ENCODE results near the gene ATXN1. TPM values are rescaled to one million over a fixed set of nuclear protein-coding genes. Genes with fewer than 3 reads are reported as not detected.

ATXN1 gene
- total and polyA plus RNA-seq, 2 experiments from 2014 or later = 4.8 to 9.1 TPM

DNA sequence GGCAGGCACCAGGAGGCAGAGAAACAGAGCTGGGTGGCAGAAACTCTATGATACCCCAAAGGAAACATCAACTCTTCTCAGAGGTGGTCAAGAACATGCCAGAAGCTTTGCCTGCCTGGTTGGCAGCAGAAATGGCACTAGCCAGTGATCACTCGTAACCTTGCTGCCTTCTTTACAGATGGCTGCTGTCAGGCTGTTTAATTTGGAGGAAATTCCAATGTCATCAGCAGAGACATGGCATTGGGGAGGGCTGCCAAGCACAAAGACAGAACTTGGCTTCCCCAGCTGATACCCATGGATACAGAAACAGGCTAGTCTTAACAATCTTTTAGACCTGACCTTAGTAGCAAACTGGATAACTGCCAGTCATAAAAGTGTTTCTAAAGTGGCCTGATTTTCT lies 369.2 kb downstream of the ATXN1 start:
- Mint-ChIP-seq H3K27me3 (ENCODE audit: insufficient read depth, low read depth, poor library complexity) (no peaks in the 10 kb centered on the region), H3K36me3 (ENCODE audit: low read depth) (no peaks in the 10 kb centered on the region), H3K27ac (no peak overlapping the region), H3K4me1 (no peaks in the 10 kb centered on the region), H3K9me3 (no peaks in the 10 kb centered on the region), H3K4me3 (no peak overlapping the region)
- Histone ChIP-seq H3K27ac (ENCODE audit: low read depth) (no peak overlapping the region), H3K4me2 (no peak overlapping the region), H3F3A (replicated peaks; ENCODE audit: low read depth) (no peaks in the 10 kb centered on the region), H3K4me1 (ENCODE audit: insufficient read depth) (no peaks in the 10 kb centered on the region), H4K20me1 (replicated peaks; ENCODE audit: insufficient read depth) (no peaks in the 10 kb centered on the region), H3K27me3 (ENCODE audit: insufficient read depth) (no peaks in the 10 kb centered on the region), H3K4me3 (no peak overlapping the region), H3K79me2 (replicated peaks; ENCODE audit: insufficient read depth) (no peaks in the 10 kb centered on the region), H3K9me2 (ENCODE audit: insufficient read depth) (no peaks in the 10 kb centered on the region), H3K36me3 (ENCODE audit: insufficient read depth) (no peaks in the 10 kb centered on the region), H2AFZ (no peak overlapping the region)
- no peak for ATAC-seq
- TF ChIP-seq CREB1 (CRISPR knock-in tag; IDR thresholded peaks at IDR 0.05; ENCODE audit: low read depth) = no peak
- no peak for TF ChIP-seq ZNF114 (CRISPR knock-in tag; IDR thresholded peaks at IDR 0.05)
- no peak for TF ChIP-seq JUNB (IDR thresholded peaks at IDR 0.05; ENCODE audit: unreplicated experiment)
- no peak for TF ChIP-seq STAT1 (IDR thresholded peaks at IDR 0.05; ENCODE audit: unreplicated experiment)
- TF ChIP-seq, protein P1, sequence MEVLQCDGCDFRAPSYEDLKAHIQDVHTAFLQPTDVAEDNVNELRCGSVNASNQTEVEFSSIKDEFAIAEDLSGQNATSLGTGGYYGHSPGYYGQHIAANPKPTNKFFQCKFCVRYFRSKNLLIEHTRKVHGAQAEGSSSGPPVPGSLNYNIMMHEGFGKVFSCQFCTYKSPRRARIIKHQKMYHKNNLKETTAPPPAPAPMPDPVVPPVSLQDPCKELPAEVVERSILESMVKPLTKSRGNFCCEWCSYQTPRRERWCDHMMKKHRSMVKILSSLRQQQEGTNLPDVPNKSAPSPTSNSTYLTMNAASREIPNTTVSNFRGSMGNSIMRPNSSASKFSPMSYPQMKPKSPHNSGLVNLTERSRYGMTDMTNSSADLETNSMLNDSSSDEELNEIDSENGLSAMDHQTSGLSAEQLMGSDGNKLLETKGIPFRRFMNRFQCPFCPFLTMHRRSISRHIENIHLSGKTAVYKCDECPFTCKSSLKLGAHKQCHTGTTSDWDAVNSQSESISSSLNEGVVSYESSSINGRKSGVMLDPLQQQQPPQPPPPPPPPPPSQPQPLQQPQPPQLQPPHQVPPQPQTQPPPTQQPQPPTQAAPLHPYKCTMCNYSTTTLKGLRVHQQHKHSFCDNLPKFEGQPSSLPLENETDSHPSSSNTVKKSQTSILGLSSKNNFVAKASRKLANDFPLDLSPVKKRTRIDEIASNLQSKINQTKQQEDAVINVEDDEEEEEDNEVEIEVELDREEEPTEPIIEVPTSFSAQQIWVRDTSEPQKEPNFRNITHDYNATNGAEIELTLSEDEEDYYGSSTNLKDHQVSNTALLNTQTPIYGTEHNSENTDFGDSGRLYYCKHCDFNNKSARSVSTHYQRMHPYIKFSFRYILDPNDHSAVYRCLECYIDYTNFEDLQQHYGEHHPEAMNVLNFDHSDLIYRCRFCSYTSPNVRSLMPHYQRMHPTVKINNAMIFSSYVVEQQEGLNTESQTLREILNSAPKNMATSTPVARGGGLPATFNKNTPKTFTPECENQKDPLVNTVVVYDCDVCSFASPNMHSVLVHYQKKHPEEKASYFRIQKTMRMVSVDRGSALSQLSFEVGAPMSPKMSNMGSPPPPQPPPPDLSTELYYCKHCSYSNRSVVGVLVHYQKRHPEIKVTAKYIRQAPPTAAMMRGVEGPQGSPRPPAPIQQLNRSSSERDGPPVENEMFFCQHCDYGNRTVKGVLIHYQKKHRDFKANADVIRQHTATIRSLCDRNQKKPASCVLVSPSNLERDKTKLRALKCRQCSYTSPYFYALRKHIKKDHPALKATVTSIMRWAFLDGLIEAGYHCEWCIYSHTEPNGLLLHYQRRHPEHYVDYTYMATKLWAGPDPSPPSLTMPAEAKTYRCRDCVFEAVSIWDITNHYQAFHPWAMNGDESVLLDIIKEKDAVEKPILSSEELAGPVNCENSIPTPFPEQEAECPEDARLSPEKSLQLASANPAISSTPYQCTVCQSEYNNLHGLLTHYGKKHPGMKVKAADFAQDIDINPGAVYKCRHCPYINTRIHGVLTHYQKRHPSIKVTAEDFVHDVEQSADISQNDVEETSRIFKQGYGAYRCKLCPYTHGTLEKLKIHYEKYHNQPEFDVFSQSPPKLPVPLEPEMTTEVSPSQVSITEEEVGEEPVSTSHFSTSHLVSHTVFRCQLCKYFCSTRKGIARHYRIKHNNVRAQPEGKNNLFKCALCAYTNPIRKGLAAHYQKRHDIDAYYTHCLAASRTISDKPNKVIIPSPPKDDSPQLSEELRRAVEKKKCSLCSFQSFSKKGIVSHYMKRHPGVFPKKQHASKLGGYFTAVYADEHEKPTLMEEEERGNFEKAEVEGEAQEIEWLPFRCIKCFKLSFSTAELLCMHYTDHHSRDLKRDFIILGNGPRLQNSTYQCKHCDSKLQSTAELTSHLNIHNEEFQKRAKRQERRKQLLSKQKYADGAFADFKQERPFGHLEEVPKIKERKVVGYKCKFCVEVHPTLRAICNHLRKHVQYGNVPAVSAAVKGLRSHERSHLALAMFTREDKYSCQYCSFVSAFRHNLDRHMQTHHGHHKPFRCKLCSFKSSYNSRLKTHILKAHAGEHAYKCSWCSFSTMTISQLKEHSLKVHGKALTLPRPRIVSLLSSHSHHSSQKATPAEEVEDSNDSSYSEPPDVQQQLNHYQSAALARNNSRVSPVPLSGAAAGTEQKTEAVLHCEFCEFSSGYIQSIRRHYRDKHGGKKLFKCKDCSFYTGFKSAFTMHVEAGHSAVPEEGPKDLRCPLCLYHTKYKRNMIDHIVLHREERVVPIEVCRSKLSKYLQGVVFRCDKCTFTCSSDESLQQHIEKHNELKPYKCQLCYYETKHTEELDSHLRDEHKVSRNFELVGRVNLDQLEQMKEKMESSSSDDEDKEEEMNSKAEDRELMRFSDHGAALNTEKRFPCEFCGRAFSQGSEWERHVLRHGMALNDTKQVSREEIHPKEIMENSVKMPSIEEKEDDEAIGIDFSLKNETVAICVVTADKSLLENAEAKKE (CRISPR knock-in tag; IDR thresholded peaks at IDR 0.05) = no peak
- TF ChIP-seq, protein P2, sequence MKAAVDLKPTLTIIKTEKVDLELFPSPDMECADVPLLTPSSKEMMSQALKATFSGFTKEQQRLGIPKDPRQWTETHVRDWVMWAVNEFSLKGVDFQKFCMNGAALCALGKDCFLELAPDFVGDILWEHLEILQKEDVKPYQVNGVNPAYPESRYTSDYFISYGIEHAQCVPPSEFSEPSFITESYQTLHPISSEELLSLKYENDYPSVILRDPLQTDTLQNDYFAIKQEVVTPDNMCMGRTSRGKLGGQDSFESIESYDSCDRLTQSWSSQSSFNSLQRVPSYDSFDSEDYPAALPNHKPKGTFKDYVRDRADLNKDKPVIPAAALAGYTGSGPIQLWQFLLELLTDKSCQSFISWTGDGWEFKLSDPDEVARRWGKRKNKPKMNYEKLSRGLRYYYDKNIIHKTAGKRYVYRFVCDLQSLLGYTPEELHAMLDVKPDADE (IDR thresholded peaks at IDR 0.05) = no peak
- TF ChIP-seq, protein P3, sequence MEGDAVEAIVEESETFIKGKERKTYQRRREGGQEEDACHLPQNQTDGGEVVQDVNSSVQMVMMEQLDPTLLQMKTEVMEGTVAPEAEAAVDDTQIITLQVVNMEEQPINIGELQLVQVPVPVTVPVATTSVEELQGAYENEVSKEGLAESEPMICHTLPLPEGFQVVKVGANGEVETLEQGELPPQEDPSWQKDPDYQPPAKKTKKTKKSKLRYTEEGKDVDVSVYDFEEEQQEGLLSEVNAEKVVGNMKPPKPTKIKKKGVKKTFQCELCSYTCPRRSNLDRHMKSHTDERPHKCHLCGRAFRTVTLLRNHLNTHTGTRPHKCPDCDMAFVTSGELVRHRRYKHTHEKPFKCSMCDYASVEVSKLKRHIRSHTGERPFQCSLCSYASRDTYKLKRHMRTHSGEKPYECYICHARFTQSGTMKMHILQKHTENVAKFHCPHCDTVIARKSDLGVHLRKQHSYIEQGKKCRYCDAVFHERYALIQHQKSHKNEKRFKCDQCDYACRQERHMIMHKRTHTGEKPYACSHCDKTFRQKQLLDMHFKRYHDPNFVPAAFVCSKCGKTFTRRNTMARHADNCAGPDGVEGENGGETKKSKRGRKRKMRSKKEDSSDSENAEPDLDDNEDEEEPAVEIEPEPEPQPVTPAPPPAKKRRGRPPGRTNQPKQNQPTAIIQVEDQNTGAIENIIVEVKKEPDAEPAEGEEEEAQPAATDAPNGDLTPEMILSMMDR (conservative IDR thresholded peaks at IDR 0.05; ENCODE audit: low read depth in 2 of 2) = no peak
- no peak for TF ChIP-seq EZH2 (IDR thresholded peaks at IDR 0.05; ENCODE audit: low read depth, unreplicated experiment)
- TF ChIP-seq ZNF331 (CRISPR knock-in tag; IDR thresholded peaks at IDR 0.05; ENCODE audit: low read depth) = no peak
- TF ChIP-seq EZH2phosphoT487 (IDR thresholded peaks at IDR 0.05; ENCODE audit: unreplicated experiment) = no peak
- TF ChIP-seq NANOG (IDR thresholded peaks at IDR 0.05; ENCODE audit: borderline replicate concordance) = no peak
- TF ChIP-seq, protein P4, sequence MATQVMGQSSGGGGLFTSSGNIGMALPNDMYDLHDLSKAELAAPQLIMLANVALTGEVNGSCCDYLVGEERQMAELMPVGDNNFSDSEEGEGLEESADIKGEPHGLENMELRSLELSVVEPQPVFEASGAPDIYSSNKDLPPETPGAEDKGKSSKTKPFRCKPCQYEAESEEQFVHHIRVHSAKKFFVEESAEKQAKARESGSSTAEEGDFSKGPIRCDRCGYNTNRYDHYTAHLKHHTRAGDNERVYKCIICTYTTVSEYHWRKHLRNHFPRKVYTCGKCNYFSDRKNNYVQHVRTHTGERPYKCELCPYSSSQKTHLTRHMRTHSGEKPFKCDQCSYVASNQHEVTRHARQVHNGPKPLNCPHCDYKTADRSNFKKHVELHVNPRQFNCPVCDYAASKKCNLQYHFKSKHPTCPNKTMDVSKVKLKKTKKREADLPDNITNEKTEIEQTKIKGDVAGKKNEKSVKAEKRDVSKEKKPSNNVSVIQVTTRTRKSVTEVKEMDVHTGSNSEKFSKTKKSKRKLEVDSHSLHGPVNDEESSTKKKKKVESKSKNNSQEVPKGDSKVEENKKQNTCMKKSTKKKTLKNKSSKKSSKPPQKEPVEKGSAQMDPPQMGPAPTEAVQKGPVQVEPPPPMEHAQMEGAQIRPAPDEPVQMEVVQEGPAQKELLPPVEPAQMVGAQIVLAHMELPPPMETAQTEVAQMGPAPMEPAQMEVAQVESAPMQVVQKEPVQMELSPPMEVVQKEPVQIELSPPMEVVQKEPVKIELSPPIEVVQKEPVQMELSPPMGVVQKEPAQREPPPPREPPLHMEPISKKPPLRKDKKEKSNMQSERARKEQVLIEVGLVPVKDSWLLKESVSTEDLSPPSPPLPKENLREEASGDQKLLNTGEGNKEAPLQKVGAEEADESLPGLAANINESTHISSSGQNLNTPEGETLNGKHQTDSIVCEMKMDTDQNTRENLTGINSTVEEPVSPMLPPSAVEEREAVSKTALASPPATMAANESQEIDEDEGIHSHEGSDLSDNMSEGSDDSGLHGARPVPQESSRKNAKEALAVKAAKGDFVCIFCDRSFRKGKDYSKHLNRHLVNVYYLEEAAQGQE (IDR thresholded peaks at IDR 0.05; ENCODE audit: unreplicated experiment) = no peak
- no peak for DNase-seq (ENCODE audit: low spot score)

Measured in GM23338 (cell line).